ENCODE measurements around the gene UBA3. TPM values are rescaled to one million over a fixed set of nuclear protein-coding genes. Genes with fewer than 3 reads are reported as not detected.

Gene UBA3
- total and polyA plus RNA-seq, 10 of the 15 experiments (the other 5 are each of a cell fraction or from before 2014, with no cell fraction given) = 72.9 to 131 (median 102) TPM

DNA sequence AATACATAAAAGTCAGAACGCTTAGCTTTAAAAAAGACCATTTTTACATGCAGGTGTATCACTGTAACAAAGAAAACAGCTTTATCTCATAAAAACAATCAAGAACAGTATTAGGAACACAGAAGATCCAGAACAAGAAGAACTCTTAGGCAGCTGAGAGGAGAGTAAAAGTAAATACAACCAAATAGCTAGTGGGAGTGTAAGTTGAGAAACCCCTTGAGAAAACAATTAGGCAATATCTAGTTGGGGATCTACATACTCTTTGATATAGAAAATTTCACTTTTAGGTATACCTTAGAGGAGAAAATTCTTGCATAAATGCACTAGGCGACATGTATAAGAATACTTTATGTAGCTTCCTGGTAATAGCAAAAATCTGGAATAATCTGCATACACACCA lies 35.6 kb downstream of the UBA3 start:
- Histone ChIP-seq H3K4me2 (ENCODE audit: control insufficient read depth, insufficient read depth) (no peak overlapping the region), H3K9ac (ENCODE audit: control insufficient read depth, insufficient read depth, low read length) (no peak overlapping the region), H3K27me3 (replicated peaks in 1 of 2; ENCODE audit: control insufficient read depth in 2 of 2, insufficient read depth in 2 of 2, low read length in 1 of 2) (no peaks in the 10 kb centered on the region), H2AFZ (ENCODE audit: control insufficient read depth, low read depth, low read length) (no peak overlapping the region), H3K4me1 (ENCODE audit: control insufficient read depth, insufficient read depth, low read length) (no peaks in the 10 kb centered on the region), H3K9me3 (replicated peaks; ENCODE audit: control insufficient read depth, insufficient read depth, low read length) (no peaks in the 10 kb centered on the region), H3K36me3 (ENCODE audit: control insufficient read depth in 2 of 2, insufficient read depth in 2 of 2, low read length in 1 of 2) (peaks cover 0 to 12% of the 10 kb centered on the region in 2 experiments; a peak in 3 of 4 replicates), H3K4me3 (no peak overlapping the region), H4K20me1 (ENCODE audit: control insufficient read depth, insufficient read depth) (no peaks in the 10 kb centered on the region), H3K27ac (ENCODE audit: control insufficient read depth, insufficient read depth) (no peak overlapping the region), H3K79me2 (ENCODE audit: control insufficient read depth, insufficient read depth, low read length) (peaks cover 36% of the 10 kb centered on the region)
- ChIA-PET RAD21 (ENCODE audit: unreplicated experiment) (interaction anchor here (1.0 to 1.4 kb wide), 3 partner anchors 34 to 76 kb away, joined by 3 to 4 read pairs (median 4); no protein-coding TSS in a partner anchor), CTCF (interaction anchor here (0.7 to 1.8 kb wide), 5 partner anchors 9 to 77 kb away, joined by 4 to 7 read pairs (median 5); partner anchors contain the start of genes ARL6IP5, EOGT and LMOD3), SMC1A (ENCODE audit: uncharacterized antibody, unreplicated experiment) (interaction anchor here (0.9 to 3.1 kb wide), 10 partner anchors 8 to 76 kb away, joined by 3 to 15 read pairs (median 6); partner anchors contain the start of gene TMF1), POLR2A (interaction anchor here (1.3 to 2.4 kb wide), 2 partner anchors 13 to 44 kb away, joined by 5 to 6 read pairs; no protein-coding TSS in a partner anchor)
- no TSS peak for BruUV-seq (replicated peaks)
- DNase-seq (ENCODE audit: low read depth, low spot score) (no peak), ATAC-seq (no peak), FAIRE-seq (no peak)
- intact Hi-C loops (cut with micrococcal nuclease; ENCODE audit: unreplicated experiment) (no loop called here), in situ Hi-C loops (cut with MboI) (no loop called here)
- WGBS (ENCODE audit: insufficient coverage, insufficient replicate concordance, low lambda C conversion rate, missing lambda C conversion rate) = 100% methylated on average over 2 of the region's 2 CpGs
- TF ChIP-seq CHD1 (IDR thresholded peaks at IDR 0.05; ENCODE audit: low read depth, low read length) (no peak), CEBPB (IDR thresholded peaks at IDR 0.05; ENCODE audit: borderline replicate concordance in 1 of 2, low read depth in 2 of 2, low read length in 2 of 2) (no peak), CREM (IDR thresholded peaks at IDR 0.05; ENCODE audit: low read depth) (no peak), SMARCA5 (IDR thresholded peaks at IDR 0.05) (no peak), MEF2B (IDR thresholded peaks at IDR 0.05; ENCODE audit: partially characterized antibody, poor library complexity, severe bottlenecking) (no peak), TBL1XR1 (IDR thresholded peaks at IDR 0.05; ENCODE audit: low read depth, low read length) (no peak), ESRRA (IDR thresholded peaks at IDR 0.05; ENCODE audit: low read length) (no peak), POU2F2 (IDR thresholded peaks at IDR 0.05; ENCODE audit: borderline replicate concordance, low read depth, low read length) (no peak), RCOR1 (conservative IDR thresholded peaks at IDR 0.05; ENCODE audit: low read depth, low read length) (no peak), SREBF2 (IDR thresholded peaks at IDR 0.05; ENCODE audit: low read length) (no peak)
- TF ChIP-seq, protein P1, sequence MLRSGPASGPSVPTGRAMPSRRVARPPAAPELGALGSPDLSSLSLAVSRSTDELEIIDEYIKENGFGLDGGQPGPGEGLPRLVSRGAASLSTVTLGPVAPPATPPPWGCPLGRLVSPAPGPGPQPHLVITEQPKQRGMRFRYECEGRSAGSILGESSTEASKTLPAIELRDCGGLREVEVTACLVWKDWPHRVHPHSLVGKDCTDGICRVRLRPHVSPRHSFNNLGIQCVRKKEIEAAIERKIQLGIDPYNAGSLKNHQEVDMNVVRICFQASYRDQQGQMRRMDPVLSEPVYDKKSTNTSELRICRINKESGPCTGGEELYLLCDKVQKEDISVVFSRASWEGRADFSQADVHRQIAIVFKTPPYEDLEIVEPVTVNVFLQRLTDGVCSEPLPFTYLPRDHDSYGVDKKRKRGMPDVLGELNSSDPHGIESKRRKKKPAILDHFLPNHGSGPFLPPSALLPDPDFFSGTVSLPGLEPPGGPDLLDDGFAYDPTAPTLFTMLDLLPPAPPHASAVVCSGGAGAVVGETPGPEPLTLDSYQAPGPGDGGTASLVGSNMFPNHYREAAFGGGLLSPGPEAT (IDR thresholded peaks at IDR 0.05; ENCODE audit: low read depth) = no peak
